GM19467 (cell line): ENCODE data around the gene LEUTX.
"Not testable (repeated sequence)": the region's sequence is repeated elsewhere in the genome, so short reads cannot be mapped to it uniquely, and the experiment has no call there.

ENCODE experiments used
- ATAC-seq: cut with Tn5 transposase; IDR thresholded peaks from one replicate; pipeline ENCODE4 v1.9.1; 2021; ENCODE audit warnings: mild to moderate bottlenecking, moderate library complexity; ENCODE audit not compliant: unreplicated experiment

Gene LEUTX

GRCh38 chr19:39778763-39779162 lies at the start of gene LEUTX:
Gene LEUTX (plus strand): TSS chr19:39778854. CDS start chr19:39778921, 67 bp downstream.
- no peak for ATAC-seq

GRCh38 chr19:39729594-39729993 lies 49.1 kb upstream of the LEUTX start:
- ATAC-seq = no peak

GRCh38 chr19:39731685-39732084 lies 47.0 kb upstream of the LEUTX start:
- ATAC-seq = no peak

- no peak for ATAC-seq
Observed at GRCh38 chr19:39733841-39734240, 44.8 kb upstream of the LEUTX start.

GRCh38 chr19:39735688-39736087 lies 43.0 kb upstream of the LEUTX start:
- no peak for ATAC-seq

GRCh38 chr19:39736088-39736487 lies 42.6 kb upstream of the LEUTX start:
- no peak for ATAC-seq

GRCh38 chr19:39737351-39737750 lies 41.3 kb upstream of the LEUTX start:
- no peak for ATAC-seq

GRCh38 chr19:39737891-39738290 lies 40.8 kb upstream of the LEUTX start, which contains the start of gene CLC:
Gene CLC (minus strand): TSS chr19:39738029. CDS start chr19:39737952, 77 bp downstream.
- no peak for ATAC-seq

GRCh38 chr19:39738814-39739213 lies 39.8 kb upstream of the LEUTX start:
- ATAC-seq = no peak

GRCh38 chr19:39740395-39740794 lies 38.3 kb upstream of the LEUTX start:
- ATAC-seq = no peak

GRCh38 chr19:39745643-39746042 lies 33.0 kb upstream of the LEUTX start:
- no peak for ATAC-seq

GRCh38 chr19:39746836-39747529 lies 31.7 kb upstream of the LEUTX start:
- ATAC-seq = no peak

- no peak for ATAC-seq
Observed at GRCh38 chr19:39749981-39750380, 28.7 kb upstream of the LEUTX start.

GRCh38 chr19:39752390-39752789 lies 26.3 kb upstream of the LEUTX start:
- no peak for ATAC-seq

GRCh38 chr19:39752795-39753194 lies 25.9 kb upstream of the LEUTX start:
- ATAC-seq = no peak

GRCh38 chr19:39754544-39754943 lies 24.1 kb upstream of the LEUTX start:
- ATAC-seq = no peak

GRCh38 chr19:39754971-39755370 lies 23.7 kb upstream of the LEUTX start:
- ATAC-seq = no peak

GRCh38 chr19:39759457-39760184 lies 19.0 kb upstream of the LEUTX start:
- no peak for ATAC-seq

- not testable (repeated sequence) for ATAC-seq
Observed at GRCh38 chr19:39761851-39762250, 16.8 kb upstream of the LEUTX start.

- no peak for ATAC-seq
Observed at GRCh38 chr19:39765091-39766076, 13.3 kb upstream of the LEUTX start.

GRCh38 chr19:39768334-39768733 lies 10.3 kb upstream of the LEUTX start:
- no peak for ATAC-seq
